EH (cell line): Measurements from ENCODE around the gene ASB3.
A peak's percentile ranks its signal among the peaks of the same experiment; 100 is the strongest.
"Not testable (repeated sequence)": the region's sequence is repeated elsewhere in the genome, so short reads cannot be mapped to it uniquely, and the experiment has no call there.

Experiments used
- DNase-seq: peaks from one replicate; pipeline ENCODE4 v3.0.0-alpha.2; 2015; ENCODE audit warnings: low read depth

The ASB3 gene

DNA sequence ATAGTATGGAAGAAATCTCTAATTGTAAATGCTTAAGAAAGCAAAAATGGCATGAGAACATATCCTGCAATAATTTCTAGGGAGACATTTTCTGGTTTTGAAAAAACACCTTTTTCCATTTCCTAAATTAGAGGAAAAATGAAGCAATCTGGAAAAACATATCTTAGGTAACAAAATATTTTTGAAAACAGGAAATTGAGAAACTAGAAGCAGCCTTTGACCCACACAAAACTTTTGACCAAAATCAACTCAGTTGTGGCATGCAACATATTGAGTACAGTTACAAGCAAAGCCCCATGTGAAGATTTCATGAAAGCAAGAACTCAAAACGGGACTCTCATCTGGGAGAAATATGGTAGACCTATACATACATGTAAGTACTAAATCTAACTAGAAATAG lies 47.7 kb downstream of the ASB3 start:
- no peak for DNase-seq

- DNase-seq, result no peak
Measured at GRCh38 chr2:53737091-53737490, 49.7 kb downstream of the ASB3 start.

DNA sequence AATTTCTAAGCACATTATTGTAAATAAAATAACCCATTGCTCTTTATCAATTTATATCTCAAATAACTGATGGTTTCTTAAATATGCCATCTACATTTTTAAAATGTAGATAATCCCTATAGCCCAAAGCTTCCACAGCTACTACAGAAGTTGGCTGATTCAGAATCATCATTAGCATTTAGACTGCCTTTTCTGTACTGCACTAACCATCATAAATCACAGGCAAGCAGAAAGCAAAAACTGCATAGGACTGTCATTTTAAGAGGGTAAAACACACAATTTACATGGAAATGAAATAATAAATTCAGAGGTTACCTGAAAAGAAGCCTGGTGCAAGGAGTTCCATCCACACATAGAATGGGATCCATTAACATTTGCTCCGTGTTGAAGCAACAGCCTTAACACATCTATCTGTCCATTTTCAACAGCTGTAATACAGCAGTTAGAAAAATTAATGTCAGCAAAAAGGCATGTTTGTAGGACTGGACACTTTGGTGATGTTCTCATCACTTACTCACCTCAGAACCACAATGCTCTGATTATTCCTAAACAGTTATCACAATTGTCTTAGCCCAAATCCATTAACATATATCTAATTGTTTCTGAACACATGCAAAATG lies 57.5 kb downstream of the ASB3 start:
- DNase-seq, result no peak

GRCh38 chr2:53727921-53728320 lies 58.8 kb downstream of the ASB3 start:
- DNase-seq, result no peak

- DNase-seq, result no peak
Measured at GRCh38 chr2:53725662-53726061, 61.1 kb downstream of the ASB3 start.

DNA sequence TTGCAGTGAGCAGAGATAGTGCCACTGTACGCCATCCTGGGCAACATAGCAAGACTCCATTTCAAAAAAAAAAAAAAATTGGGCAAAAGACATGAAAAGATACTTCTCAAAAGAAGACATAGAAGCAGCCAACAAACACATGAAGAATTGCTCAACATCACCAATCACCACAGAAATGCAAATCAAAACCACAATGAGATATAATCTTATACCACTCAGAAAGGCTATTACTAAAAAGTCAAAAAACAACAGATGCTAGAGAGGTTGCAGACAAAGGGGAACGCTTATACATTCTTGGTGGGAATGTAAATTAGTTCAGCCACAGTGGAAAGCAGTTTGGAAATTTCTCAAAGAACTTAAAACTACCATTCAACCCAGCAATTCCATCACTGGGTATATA lies 62.2 kb downstream of the ASB3 start:
- peak; percentile 81 for DNase-seq

DNA sequence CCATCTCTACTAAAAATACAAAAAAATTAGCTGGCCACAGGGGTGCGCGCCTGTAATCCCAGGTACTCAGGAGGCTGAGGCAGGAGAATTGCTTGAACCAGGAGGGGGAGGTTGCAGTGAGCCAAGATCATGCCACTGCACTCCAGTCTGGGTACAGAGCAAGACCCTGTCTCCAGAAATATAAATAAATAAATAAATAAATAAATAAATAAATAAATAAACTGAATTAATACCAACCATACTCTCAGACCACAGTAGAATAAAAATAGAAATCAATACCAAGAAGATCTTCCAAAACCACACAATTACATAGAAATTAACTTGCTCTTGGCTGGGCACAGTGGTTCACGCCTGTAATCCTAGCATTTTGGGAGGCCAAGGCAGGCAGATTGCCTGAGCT lies 65.8 kb downstream of the ASB3 start:
- not testable (repeated sequence) for DNase-seq

DNA sequence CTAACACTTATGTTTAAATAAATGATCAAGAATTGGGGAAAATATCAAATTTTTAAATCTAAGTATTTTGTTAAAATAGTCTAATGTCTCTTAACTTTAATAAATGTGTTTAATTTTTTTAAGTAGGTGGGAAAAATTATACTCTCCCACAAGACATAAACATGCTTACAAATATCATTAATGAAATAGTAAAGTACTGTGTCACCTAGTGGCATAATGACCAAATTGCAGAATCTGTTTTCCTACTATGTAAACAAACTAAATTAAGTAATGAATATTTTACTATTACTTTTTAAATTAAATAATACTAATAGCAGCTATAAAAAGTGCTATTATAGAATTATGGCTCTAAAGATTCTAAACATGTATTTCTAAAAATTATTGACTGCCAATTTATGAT lies 71.2 kb downstream of the ASB3 start:
- peak; percentile 11 for DNase-seq

- peak; percentile 13 for DNase-seq
Measured at GRCh38 chr2:53711271-53711780, 75.4 kb downstream of the ASB3 start.

DNA sequence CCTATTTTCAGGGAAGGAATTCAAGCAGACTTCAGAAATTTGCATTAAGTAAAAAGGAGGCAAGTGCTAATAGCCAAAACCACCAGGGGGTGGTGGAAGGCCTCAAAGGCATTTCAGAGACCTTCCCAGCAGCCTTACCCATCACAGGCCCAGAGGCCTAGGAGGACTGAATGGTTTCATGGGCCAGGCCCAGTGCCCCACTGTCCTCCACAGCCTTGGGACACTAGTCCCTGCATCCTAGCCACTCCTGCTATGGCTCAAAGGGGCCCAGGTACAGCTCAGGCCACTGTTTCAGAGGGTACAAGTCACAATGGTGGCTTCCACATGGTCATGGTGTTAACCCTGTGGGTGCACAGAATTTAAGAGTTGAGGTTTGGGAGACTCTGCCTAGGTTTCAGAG lies 77.8 kb downstream of the ASB3 start:
- no peak for DNase-seq

DNA sequence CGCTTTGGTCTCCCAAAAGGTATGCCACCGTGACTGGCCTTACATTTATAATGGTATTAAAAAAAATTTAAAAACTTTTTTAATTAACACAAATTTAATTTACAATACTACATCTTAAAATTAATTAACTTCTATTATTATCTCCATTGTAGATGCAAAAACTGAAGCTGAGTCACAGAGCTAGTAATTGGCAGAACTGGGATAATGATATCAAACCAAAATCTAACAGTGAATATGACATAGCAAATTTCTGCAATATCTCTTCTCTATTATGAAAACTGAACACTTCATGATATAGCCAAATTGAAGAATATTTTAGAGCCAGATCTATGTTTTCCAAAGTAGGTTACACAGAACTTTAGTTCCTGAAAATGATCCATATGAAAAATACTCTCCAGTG lies 85.5 kb downstream of the ASB3 start:
- DNase-seq, result no peak

DNA sequence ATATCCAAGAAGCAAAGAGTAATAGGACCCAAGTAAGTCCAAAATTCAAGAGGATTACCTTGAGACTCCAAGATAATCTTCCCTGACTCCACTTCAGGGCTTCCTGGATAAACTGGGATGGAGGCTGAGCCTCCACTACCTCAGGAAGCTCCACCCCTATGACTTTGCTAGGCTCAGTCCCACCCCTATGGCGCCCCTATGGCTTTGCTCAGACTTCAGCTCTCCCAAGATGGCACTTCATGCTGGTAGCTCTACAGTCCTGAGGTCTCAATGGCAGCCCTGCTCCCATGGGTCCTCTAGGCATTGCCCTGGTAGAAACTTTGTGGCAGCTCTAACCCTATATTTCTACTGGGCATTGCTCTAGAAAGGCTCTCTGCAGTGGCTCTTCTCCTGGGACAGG lies 89.1 kb downstream of the ASB3 start:
- DNase-seq, result no peak

DNA sequence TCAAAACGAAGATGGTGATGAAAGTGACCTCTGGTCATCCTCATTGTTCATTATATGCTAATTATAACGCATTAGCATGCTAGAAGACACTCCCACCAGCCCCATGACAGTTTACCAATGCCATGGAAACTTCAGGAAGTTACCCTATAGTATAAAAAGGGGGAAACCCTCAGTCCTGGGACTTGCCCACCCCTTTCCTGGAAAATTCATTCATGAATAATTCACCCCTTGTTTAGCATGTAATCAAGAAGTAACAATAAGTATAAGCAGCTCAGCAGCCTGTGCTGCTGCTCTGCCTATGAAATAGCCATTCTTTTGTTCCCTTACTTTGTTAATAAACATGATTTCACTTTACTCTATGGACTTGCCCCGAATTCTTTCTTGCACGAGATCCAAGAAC lies 89.7 kb downstream of the ASB3 start:
- DNase-seq, result no peak

DNA sequence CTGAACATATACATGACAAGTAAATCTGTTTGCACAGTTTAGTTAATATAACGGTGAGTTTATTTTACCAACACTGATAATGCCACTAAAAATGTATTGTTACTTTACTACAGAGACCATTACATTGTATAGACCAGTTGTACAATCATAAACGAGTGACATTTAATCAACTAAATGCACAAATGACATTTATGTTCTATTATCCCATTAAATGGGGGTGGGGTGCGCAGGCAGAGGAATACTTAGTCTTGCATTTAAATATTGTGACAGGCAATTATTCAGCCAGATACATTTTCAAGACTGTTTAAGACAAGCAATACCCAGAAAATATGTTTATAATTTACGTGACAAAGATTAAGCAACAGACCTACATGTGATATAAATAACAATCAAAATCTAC lies 91.2 kb downstream of the ASB3 start:
- DNase-seq, result no peak

DNA sequence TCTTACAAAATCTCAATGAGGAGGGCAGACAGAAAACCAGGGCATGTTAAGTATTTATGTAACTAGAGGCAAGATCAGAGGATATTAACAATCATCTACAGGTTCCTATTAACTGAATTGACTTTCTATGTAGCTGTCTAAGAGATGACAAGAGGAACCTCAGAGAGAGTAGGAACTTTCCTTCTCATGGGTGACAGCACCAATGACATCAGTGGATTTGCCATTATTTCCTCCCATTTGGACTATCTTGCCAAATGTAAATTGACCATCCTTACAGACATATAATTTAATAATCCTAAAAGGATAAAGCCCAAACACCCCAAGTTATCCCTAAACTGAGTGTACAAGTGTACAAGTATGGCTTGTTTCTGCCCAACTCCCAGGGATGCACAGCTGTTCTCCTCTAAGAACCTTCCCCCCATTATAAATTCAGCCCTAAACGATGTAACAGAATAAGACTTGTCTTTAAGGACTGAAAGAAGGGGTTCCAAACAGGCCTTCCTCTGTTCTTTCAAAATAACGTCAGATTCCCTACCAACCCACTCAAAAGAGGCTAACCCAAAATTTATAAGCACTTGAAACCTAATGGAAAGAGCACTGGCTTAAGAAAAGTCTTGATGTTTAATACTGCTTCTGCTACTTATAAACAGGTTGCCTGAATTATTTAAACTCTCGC lies 92.5 kb downstream of the ASB3 start:
- no peak for DNase-seq

- DNase-seq, result no peak
Measured at GRCh38 chr2:53690876-53691275, 95.9 kb downstream of the ASB3 start.

DNA sequence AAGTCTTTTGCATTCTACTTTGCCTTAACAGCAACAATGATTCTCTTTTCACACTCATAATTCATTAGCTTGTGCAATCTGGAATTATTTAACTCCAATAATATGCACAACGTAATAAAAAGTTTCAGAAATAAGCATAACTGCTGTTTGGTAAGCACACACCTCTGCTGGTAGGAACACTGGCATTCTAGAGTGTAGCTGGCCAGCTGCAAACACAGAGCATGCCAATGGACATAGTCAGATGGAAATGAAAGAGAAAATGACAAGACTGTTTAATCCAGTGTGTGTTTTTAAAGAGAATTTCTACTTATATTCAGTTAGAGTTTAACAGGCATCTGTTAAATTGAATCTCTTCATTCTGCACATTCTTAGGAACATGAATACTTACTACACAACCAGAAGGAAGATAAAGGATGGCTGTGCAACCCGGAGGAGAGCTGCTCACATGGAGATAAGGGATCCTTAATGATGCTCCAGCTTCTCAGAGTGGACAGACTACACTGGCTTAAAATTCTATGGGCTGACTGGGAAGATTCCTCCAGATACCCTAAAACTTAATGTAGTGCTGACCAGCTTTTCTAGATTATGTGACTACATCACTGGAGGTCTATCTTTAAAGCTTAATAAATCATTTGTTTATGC lies 113.8 kb downstream of the ASB3 start:
- peak; percentile 15 for DNase-seq

DNA sequence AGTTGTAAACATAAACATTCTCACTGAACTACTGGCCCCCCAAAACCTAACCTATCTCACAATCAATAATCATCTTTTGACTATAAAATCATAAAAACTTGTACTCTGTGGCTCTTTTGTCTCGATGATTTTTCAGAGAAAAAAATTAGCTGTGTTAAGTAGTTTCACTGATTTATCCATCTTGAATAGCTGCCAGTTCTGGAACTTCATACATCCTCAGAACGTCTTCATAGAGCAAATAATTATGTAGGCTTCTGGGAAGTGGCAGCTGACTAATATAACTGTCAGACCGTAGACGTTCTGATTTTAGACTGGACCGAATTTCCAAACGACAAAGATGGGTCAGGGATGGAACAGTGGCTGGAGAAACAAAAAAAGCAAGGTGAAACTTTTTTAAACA lies 116.4 kb downstream of the ASB3 start:
- peak; percentile 7 for DNase-seq

DNA sequence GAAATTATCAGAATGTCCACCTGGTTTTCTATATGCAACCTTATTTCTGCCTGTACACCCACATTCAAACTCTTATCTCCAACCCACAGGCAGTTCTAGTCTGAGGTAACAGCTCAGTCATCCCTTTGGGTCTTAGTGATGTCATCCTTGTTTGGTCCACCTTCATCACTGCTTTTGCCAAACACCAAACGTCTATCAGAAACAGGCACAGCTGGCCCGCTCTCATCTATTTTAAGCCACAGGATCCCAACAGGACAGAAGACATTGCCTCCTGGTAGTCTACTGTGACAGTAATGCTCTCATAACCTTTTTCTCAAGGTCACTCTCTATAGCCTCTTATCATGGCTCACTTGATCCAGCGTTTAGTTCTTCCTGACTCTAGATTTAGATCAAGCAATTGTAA lies 118.1 kb downstream of the ASB3 start:
- DNase-seq, result no peak

- DNase-seq, result not testable (repeated sequence)
Measured at GRCh38 chr2:53667130-53667529, 119.6 kb downstream of the ASB3 start.

- DNase-seq, result no peak
Measured at GRCh38 chr2:53660886-53661285, 125.9 kb downstream of the ASB3 start.

GRCh38 chr2:53658474-53658873 lies 128.3 kb downstream of the ASB3 start:
- not testable (repeated sequence) for DNase-seq

GRCh38 chr2:53655256-53655655 lies 131.5 kb downstream of the ASB3 start:
- no peak for DNase-seq
